GM15510 (cell line): ENCODE measurements around the gene CCDC14.

Experiments used
- POLR2A ChIP-seq: IDR thresholded peaks from 3 replicates; pipeline ENCODE4 v1.6.1; 2011; ENCODE audit warnings: borderline replicate concordance; ENCODE audit not compliant: insufficient read length; ENCODE audit errors: extremely low read depth

CCDC14 gene

DNA sequence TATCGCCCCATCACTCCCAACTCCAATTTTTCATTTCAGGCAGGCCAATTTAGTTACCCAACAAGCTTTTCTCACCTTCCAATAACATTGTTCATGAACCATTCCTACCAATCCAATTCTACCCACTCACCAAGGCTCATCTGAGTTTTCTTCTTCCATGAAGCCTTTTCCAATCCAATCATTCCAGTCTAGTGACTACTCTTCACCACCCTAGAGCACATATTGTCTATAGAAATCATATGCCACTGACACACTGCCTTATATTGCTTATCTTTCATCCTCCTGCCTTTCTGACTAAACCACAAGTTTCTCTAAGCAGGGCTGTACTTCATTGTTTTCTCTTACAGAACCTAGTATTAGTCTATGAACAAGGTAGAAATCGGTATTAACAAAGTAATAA is 11.4 kb downstream of the CCDC14 start:
- no peak for TF ChIP-seq POLR2A

GRCh38 chr3:123948449-123948848 is 12.6 kb downstream of the CCDC14 start:
- no peak for TF ChIP-seq POLR2A

DNA sequence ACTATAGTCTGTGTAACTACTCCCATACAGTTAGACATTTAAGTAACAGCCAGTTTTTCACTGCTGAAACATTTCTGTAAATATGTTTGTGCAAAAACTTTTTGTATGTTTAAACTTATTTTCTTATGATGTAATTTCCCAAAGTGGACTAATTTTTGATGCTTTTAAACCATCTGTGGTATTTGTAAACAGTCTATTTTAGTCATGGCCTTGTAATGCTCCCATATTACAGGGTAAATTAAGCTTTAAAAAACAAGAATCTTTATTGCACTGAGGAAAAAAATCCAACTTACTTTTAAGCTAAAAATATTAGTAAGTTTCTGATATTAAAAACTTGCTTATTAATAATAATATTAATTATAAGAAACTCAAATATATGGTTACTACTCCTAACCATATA is 13.5 kb downstream of the CCDC14 start:
- TF ChIP-seq POLR2A = no peak

DNA sequence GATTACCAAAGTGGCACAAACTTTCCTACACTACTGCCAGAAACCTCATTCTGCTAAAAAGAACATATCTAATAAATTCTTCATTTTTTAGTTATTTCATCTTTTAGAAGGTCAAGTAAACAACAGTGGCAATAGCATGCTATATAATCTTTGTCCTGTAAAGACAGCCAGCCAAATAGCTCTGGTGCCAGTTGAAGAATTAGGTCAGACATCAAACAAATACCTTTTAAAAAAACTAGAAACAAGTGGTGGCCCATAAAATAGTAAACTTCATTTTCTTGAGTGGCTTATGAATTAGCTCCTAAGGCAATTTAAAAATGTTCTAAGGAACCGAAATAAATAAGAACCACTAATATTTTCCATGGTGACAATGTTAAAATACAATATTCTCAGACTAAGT is 19.5 kb downstream of the CCDC14 start:
- no peak for TF ChIP-seq POLR2A

DNA sequence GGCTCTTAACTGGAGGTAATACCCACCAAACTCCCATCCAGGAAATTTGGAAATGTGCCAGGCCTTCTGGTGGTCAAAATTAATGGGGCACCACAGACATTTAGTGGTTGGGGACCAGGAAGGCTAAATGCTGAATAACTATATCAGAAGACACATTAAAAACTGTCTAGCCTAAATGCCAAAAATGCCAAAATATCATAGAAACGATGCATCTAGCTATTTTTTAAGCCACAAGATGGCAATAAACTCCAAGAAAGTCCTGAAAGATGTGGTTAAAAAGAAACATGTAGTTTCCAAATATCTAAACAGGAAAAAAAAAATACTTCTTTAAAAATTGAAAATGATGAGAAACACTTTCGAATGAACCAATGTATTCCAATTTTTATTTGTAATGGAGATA is 19.9 kb downstream of the CCDC14 start:
- TF ChIP-seq POLR2A = no peak

DNA sequence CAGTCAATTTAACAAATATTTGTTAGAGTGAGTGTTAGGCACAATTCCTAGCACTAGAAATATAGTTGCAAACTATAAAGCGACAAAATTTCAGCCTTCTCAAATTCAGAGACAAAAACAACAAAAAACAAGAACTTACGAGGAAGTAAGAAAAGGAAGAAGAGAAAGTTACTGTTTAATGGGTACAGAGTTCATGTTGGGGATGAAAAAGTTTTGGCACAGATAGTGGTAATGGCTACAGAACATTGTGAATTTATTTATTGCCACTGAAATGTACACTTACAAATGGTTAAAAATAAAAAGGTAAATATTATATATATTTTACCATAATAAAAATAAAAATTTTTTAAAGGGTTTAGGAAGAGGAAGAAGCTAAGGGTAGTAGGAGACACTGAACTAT is 21.3 kb downstream of the CCDC14 start:
- no peak for TF ChIP-seq POLR2A

GRCh38 chr3:123936400-123936799 is 24.6 kb downstream of the CCDC14 start:
- TF ChIP-seq POLR2A = no peak

GRCh38 chr3:123935830-123936229 is 25.2 kb downstream of the CCDC14 start:
- no peak for TF ChIP-seq POLR2A

DNA sequence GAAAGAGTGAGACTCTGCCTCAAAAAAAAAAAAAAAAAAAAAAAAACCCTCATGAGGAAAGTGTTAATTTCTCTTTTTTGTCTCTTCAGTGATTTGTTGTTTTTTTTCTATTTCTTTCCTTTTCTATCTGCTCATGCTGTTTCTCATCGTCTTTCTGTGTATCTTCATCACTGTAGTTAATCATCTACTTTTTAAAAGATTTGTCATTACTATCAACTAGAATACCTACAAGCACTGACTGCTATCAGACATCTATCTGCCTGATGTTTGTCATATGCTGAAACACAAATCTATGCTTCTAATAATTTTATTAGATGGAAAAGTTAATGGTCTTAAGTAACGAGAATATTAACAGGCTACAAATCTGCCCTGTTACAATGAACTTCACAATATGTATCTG is 26.8 kb downstream of the CCDC14 start:
- TF ChIP-seq POLR2A = no peak

GRCh38 chr3:123930445-123930844 is 30.6 kb downstream of the CCDC14 start:
- TF ChIP-seq POLR2A = no peak

GRCh38 chr3:123929325-123929724 is 31.7 kb downstream of the CCDC14 start:
- no peak for TF ChIP-seq POLR2A

GRCh38 chr3:123926396-123926795 is 34.6 kb downstream of the CCDC14 start:
- TF ChIP-seq POLR2A = no peak

GRCh38 chr3:123920868-123921267 is 40.2 kb downstream of the CCDC14 start:
- TF ChIP-seq POLR2A = no peak

GRCh38 chr3:123920383-123920782 is 40.6 kb downstream of the CCDC14 start:
- TF ChIP-seq POLR2A = no peak

DNA sequence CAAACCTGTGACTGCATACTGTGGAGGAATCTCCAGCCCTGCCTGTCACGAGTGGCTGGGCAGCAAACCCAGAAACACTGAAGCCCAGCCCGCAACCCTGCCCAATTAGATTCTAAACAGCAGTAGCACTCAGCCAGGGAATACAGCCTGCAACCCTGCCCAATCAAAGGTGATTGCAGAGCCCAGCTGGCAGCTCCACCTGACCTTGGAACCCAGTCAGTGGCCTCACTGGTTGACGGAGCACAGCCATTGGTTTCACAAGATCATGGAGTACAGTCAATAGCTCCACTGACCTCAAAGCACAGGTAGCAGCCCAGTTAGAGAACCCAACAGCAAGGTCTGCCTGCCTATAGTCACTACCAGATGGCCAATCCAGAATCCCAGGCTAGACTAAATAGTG is 41.7 kb downstream of the CCDC14 start:
- no peak for TF ChIP-seq POLR2A

GRCh38 chr3:123914829-123915228 is 46.2 kb downstream of the CCDC14 start:
- TF ChIP-seq POLR2A = no peak

GRCh38 chr3:123909785-123910184 is 51.2 kb downstream of the CCDC14 start:
- no peak for TF ChIP-seq POLR2A
